Hypothalamus (tissue), 51 donors: ENCODE results near the gene TBC1D1.

Experiments used
- DNase-seq, 51 donors: peaks; one replicate each; lab custom pipeline; 2025; lab: John Stamatoyannopoulos, UW

Gene TBC1D1

DNA sequence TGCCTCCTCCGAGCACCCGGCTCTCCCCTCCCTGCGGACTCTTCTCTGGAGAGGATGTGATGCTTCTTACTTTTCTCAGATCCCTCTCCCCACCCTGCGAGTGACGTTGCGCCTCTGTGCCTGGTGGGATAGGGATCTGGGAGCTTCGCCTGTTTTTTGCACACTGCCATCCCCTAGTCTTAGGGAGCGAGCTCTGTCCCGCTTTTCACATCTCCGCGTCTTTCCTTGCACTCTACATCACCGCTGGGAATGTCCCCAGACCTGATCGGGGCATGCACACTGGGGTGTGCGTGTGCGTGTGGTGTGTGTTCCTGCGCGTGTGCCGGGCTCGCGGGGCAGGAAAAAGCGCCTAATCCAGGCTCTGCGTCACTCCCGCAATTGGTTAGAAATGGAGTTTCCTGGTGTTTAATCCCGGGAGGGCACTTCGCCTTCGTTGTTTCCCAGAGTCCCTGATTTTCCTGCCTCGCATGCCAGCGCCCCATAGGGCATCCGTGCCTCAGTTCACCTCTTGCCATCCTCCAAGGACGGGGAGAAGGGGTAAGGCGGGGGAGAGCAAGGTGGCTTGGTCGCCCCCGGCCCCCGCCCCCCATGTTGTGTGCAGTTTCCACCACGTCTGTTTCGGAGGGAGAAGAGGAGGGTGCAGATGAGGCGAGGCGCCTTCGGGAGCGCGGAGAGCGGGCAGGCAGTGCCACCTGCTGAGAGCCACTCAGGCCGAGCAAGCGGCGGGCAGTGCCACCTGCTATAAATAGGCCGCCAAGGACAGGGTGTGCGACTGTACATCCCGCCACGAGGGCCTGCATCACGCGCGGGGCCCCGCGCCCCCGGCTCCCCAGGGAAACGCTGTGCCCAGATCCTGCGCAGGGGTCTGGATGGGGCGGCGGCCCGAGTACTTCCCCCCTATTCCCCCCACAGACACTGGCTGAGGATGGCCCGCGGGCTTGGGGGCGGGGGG is 759 bp upstream of the TBC1D1 start:
- peak in 42 of 51 donors; percentile 12 to 77 (median 49) for DNase-seq

DNA sequence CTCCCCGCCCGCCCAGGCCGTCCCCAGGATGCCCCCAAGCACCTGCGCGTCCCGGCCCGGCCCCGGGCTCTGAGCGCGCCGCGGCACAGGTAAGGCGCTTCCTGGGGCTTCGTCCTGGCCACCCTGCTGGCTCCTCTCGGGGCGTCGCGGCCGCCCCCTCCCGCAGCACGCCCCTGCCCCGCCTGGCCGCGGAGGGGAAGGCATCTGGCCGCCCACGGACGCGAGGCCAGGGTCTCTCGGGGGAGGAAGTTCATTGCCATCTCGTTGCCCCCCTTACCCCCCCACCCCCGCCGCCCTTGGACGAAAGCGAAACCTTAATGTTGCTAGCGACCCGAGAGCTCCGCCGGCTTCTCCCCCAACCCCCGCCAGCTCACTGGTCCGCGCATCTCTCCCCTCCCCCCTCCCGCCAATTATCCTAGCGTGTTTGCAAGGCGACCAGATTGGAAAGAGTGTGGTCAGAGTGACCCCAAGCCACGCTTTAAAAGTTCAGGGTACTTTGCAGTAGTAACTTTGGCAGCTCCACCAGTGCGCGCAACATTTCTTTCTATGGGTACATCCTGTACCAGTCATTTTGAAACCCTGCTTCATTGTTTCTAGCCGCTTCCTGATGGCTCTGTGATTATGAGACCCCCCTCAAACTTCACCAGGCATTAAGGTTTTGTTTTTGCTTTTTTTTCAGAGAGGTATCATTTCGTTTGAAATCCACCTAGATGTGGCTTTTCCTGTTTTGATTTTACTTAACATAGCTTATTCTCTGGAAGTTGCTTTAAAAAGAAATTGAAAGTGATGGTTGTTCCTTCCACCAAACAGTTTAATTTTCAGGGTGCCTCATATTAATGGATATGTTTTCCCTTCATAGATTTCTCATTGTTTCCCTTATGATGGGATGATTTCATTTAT is 626 bp downstream of the TBC1D1 start:
- DNase-seq = peak in 12 of 51 donors; percentile 6 to 67 (median 32)

DNA sequence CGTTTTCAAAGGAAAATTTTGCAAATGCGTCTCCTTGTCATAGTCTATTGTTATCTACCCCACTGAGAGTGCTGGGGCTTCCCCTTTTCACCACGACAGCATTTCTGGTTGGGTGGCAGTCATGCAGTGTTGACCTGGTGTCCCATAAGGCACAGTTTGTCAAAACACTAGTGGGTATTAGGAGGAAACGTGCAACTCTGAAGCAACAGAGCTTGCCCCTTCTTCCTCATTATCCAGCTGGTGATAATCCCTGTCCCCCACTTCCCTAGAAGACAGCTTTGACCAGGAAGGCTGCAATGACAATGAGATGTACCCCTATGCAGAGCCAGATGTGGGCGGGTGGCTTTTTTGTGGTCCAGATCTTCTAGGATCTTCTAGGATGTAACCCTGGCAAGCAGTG is 1.8 kb downstream of the TBC1D1 start:
- peak in 3 of 51 donors; percentile 3 to 31 (median 14) for DNase-seq

DNA sequence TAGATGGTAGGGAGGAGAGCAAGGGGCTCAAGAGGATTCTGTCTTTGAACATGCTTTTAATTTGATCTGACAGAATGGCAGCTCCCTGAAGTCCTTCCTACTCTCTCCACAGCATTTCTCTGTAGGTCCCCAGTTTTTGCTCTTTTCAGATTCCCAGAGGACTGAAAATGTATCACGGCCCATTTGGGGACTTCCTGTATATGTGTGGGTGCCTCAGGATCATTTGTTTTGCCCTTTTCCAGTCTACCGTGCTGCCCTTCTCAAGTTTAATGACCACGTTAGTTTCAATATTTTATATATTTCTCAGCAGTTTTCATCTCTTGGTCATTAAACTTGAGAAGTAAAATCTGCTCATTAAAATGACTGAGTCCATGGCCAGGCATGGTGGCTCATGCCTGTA is 2.3 kb downstream of the TBC1D1 start:
- DNase-seq = no peak

DNA sequence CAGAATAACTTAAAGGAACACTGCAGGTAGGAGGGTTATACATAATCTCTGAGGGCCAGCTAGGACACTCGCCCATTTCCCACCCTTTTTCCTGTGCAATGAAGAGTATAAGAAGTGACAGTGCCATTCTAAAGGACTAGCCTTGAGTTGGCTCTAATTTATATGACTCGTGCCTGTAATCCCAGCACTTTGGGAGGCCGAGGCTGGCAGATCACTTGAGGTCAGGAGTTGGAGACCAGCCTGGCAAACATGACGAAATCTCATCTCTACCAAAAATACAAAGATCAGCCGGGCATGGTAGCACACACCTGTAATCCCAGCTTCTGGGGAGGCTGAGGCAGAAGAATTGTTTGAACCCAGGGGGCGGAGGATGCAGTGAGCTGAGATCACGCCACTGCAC is 4.4 kb downstream of the TBC1D1 start:
- DNase-seq = no peak

DNA sequence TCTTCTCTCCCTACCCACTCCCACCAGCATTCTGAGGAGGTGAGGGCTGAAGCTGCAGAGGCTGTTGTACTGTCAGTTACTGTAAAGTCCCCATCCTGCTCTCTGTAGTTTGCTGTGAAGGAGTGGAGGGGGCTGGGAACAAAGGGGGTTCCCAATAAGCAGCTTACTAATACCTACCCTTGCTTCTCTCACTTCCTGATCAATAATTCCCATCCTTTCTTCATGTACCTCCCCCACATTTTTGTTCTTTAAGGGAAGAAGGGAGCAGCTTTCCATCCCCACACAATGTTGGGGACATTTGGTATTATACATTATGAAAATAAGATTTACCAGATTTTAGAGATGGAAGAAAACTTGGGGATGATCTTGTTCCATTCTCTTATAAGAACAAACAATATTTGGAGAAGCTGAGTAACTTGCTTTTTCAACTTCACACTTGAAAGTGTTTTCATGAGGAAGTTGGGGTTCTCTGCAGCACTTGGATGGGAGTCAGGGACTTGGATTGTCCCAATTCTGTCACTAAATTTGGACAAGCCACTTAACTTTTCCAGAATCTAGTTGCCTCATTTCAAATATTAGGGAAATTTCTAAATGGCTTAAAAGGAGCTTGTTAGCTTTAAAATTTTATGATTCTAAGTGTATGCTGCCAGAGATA is 5.4 kb downstream of the TBC1D1 start:
- DNase-seq = no peak

DNA sequence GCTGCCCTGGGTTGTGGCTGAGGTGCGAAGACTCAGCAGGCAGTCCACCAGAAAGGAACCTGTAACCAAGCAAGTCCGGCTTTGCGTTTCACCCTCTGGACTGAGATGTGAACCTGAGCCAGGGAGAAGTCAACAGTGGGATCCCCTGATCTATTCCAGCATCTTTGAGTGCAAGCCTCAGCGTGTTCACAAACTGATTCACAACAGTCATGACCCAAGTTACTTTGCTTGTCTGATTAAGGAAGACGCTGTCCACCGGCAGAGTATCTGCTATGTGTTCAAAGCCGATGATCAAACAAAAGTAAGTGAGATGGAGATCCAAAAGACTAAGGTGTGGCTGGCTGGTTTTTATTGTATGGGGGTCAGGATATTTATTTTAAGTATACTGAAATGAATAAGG is 11.3 kb downstream of the TBC1D1 start:
- no peak for DNase-seq

DNA sequence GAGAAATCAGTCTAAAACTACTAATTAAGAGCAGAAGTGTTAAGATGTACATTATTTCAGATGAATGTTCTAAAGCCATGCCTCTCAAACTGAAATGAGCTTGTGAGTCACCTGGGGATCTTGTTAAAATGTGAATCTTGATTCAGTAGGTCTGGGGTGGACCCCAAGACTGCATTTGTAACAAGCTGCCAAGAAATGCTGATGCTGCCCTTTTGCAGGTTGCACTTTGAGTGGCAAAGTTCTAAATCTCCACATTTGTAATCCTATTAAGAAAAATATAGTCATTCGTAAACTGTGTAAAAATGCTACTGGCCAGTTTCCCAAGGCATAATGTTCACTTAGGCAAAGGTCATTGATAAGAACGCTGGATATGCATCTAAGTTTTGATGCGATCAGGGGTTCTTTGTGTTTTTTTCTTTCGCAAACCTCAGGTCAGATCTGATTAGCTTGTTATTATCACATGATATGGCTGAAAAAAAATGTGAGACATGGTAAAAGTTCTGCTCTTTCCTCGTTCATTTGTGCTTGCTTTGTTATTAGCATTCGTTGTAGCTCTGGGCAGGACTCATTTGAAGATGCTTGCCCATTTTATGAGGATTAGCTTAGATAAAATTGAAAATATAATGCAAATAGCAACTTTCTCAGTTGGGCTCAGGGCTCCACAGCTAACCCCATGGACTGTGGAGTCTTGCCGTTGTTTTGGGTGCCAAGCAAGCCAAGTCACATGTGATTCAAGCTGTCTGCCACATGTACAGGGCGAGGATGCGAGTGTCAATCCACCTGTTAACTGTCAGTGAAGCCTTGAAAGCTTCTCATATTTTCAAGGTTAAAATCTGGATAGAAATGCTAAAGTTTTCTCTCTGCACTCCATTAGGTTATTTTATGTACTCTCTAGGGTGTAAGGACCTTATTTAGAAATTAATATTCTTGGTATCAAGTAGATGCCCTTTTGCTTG is 12.1 kb downstream of the TBC1D1 start:
- no peak for DNase-seq

DNA sequence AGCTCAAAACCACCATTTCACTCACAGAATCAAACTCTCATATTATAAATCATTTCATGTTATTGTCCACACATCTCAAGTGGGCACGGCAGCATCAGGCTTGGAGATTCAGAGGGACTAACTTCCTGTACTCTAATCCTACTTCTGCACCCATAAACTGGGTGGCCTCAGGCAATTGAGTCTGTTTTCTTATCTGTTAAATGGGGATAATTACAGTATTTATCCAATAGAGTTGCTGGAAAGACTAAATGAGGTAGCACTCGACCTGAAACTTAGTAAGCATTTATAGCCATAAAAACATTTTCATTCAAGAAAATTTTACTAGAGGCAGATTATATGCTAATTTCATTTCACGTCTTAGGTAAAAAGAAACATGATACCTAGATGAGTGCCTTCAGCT is 13.0 kb downstream of the TBC1D1 start:
- no peak for DNase-seq

DNA sequence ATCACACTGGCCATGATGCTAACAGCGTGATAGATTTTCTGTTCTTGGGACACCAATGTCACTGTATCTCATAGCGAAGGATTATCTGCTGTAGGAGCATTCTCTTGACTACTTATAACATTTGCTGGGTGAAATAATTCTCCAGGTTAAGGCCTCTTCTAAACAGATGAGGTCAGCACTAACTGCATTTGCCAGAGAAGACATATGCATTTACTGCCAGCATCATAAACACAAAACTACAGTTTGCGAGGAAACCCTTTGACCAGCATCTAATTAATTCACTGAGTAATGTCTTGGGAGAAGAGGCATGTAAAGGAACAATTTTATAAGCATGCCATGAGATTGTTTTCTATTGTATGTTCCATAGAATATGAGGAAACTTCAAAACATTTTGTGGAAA is 13.9 kb downstream of the TBC1D1 start:
- no peak for DNase-seq

DNA sequence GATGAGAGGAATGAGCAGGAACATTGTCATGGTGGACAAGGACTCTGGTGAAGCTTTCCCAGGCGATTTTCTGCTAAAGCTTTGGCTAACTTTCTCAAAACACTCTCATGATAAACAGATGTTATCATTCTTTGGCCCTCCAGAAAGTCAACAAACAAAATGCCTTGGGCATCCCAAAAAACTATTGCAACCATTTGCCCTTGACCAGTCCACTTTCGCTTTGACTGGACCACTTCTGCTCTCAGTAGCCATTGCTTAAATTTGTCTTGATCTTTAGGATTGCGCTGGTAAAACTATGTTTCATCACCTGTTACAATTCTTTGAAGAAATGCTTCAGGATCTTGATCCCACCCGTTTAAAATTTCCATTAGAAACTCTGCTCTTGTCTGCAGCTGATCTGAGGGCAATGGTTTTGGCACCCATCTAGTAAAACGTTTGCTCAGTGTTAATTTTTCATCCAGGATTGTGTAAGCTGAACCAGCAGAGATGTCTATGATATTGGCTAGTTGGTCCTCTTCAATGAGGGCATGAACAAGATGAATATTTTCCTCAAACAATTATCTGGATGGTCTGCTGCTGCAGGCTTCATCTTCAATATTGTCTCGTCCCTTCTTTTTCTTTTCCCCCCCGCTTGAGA is 14.8 kb downstream of the TBC1D1 start:
- no peak for DNase-seq

DNA sequence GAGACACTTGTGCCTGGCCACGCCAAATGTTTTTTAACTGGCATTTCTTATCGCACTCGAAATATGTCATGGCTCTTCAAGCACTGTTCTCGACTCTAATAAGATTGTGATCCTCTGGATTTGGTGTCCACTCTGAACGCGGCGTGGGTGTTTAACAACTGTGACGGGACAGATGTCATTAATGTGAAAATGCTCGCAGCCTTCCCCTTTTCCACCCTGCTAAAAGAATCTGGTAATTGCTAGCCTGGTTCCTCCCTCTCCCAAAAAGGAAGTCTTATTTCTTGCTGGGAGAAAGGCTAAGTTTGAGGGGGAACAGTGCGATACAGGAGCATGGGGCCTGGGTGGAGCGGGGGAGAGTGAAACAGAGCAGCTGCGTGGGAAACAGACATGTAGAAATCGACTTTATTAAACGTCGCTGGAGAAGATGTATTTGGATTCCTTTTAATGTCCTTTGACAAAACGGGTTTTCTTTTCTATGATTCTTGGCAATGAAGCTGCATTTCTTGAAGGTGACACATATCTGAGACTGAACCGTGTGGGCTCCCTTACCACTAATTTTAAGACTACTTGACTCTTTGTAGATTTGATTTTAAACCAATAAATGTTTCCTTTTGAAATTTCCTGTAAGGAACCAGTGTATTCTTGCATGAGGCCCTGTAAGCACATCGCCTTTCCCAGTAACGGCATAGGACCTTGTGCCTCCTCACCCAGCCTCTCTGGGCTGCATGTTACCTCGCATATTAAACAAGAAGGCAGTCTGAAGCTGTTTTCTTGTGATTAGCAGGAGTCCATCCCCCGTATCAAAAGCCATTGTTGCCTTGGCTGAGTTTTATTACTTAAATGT is 17.8 kb downstream of the TBC1D1 start:
- DNase-seq = no peak

DNA sequence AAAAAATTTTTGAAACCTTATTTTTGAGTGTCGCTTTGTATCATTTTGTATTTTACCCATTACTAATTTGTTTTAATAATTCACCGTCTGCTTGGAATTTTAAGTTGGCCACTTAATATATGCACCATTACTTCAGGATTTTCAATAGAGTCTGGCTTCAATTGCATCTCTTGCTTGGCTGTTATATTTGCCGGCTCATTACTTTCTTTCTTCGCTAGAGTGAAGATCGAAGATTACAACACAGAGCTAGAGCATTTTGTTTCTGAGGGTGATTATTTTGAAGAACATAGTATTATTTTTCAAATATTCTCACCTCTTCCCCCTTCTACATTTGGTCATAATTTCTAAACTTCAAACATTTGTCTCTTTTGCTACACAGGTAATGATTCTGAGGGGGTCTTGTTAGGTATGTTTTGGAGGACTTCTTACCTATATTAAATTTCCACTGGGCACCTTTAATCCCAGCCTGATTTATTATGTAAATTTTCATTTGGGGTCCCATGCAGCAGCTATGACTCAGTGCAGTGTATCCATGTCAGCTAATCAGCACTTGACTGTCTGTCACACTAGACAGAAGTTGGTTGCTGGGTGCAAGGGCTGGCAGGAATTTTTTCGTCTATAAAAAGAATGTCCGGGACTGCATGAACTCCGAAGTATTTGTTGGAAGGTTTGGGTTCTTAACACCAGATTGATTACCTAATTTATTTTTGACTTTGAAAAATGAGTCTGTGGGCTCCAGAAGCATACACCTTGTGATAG is 18.6 kb downstream of the TBC1D1 start:
- no peak for DNase-seq

DNA sequence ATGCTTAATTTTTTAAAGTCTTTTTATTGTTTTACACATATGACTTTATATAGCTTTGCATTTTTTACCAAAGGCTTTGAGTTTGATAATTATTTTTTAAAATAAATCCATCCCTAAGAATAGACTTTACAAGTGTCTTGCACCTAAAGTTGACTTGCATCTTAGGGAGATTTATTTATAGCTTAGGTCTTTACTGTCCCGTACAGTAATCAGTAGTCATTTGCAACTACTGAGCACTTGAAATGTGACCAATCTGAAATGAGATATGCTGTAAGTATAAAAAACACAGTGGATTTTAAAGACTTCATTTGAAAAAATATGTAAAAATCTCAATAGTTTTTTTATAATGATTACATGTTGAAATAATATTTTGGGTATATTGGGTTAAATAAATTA is 19.2 kb downstream of the TBC1D1 start:
- DNase-seq = no peak

DNA sequence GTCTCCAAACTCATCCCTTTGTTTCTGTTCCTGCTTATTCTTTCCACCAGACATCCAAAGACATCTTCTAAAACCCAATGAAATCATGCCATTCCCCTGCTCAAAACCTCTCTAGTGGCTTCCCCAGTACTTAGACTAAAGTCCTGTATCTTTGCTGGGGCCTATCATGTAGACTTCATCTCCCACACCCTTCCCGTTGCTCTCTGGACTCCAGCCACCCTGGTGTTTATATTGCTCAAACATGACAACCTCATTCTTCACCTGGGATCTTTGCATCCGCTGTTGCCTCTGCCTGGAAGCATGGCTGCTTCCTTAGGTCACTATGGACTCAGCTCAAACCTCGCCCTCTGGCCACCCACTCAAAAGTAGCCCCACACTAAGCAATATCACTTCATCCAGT is 23.7 kb downstream of the TBC1D1 start:
- DNase-seq = no peak

DNA sequence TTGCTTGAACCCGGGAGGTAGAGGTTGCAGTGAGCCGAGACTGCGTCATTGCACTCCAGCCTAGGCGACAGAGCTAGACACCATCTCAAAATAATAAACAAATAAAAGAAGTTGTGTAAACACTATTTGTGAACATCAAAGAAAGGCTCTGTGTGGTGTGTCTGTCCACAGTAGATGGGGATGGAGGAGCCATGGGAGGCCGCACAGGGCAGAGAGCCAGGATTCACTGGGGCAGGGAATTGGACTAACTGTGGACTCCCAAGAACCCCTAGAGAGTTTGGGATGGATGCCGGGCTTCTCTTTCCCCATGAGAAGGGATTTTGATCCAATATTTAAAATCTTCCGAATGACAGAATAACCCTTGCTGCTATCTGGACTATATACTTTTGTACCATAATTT is 26.5 kb downstream of the TBC1D1 start:
- no peak for DNase-seq

DNA sequence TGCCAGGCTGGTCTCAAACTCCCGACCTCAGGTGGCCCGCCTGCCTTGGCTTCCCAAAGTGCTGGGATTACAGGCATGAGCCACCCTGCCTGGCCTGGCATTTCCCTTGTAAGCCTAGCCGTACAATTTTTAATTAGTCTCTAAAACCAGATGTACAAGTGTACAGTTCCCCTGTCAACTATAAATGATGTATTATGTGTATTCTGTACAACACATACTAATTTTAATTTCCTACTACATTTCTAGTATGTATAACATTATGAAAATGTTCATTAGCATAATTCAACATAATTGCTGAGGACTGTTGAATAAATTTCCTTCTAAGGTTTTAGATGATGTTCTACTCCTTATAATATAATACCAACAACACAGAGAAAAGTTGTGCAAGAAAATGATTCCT is 27.8 kb downstream of the TBC1D1 start:
- no peak for DNase-seq

DNA sequence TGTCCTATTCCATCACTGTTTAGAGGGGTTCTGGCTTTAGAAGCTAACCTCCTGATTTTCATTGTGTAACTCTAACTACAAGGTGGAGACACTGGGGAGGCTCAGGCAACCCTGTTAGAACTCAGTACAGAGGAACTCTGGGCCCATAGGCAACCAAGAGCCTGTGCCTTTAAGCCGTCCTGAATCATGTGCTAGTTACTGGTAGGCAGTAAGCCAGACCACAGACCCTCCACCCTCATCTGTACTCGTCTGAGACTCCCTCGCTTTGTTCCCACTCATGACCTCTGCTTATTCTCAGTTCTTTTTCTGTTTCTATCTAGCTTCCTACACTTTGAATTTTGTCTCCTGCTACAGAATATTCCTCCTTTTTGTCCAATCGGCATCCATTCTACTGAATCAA is 31.4 kb downstream of the TBC1D1 start:
- DNase-seq = no peak
